ENCODE data around the gene POLR1A.

GRCh38 chr2:86035376-86035882, 70.3 kb downstream of the POLR1A start:
- TF ChIP-seq CTCF (IDR thresholded peaks at IDR 0.05; ENCODE audit: low read depth, low read length, missing input control) (no peak), ATF3 (IDR thresholded peaks at IDR 0.05) (no peak), REST (IDR thresholded peaks at IDR 0.05) (no peak), ZBTB33 (IDR thresholded peaks at IDR 0.05) (no peak), JUND (IDR thresholded peaks at IDR 0.05) (no peak), SP1 (IDR thresholded peaks at IDR 0.05) (no peak), GABPA (IDR thresholded peaks at IDR 0.05 in 1 of 2, conservative IDR thresholded peaks at IDR 0.05 in 1 of 2) (no peak), HNF4G (IDR thresholded peaks at IDR 0.05) (no peak), MAX (IDR thresholded peaks at IDR 0.05) (no peak), EGR1 (IDR thresholded peaks at IDR 0.05; ENCODE audit: low read depth in 2 of 2) (no peak), FOXA1 (IDR thresholded peaks at IDR 0.05) (no peak), YY1 (IDR thresholded peaks at IDR 0.05) (no peak), RAD21 (IDR thresholded peaks at IDR 0.05) (no peak)
